Measurements from ENCODE around the gene RPS6KA1. TPM values are rescaled to one million over a fixed set of nuclear protein-coding genes. Genes with fewer than 3 reads are reported as not detected.

The RPS6KA1 gene
- total and polyA plus RNA-seq, 2 of the 13 experiments (the other 11 are each of a cell fraction or from before 2014, with no cell fraction given): 19.6 to 24.2 TPM

GRCh38 chr1:26555550-26555981 is 26.0 kb downstream of the RPS6KA1 start (continued):
- TF ChIP-seq ZNF224 (CRISPR knock-in tag; IDR thresholded peaks at IDR 0.05) (no peak), ZGPAT (CRISPR knock-in tag; IDR thresholded peaks at IDR 0.05) (no peak), ZNF317 (CRISPR knock-in tag; IDR thresholded peaks at IDR 0.05) (no peak), TEAD3 (CRISPR knock-in tag; optimal IDR thresholded peaks at IDR 0.05; ENCODE audit: borderline replicate concordance) (no peak), ZNF567 (CRISPR knock-in tag; IDR thresholded peaks at IDR 0.05; ENCODE audit: borderline replicate concordance) (no peak), ZMYM4 (CRISPR knock-in tag; IDR thresholded peaks at IDR 0.05) (no peak), HIVEP1 (CRISPR knock-in tag; IDR thresholded peaks at IDR 0.05) (no peak), CHCHD3 (CRISPR knock-in tag; IDR thresholded peaks at IDR 0.05) (no peak), HOXD1 (CRISPR knock-in tag; IDR thresholded peaks at IDR 0.05) (no peak), RFX3 (CRISPR knock-in tag; IDR thresholded peaks at IDR 0.05) (no peak), ZNF614 (CRISPR knock-in tag; IDR thresholded peaks at IDR 0.05; ENCODE audit: borderline replicate concordance) (no peak), ZNF441 (CRISPR knock-in tag; IDR thresholded peaks at IDR 0.05; ENCODE audit: borderline replicate concordance) (0 out of 2 replicates have a peak, but pooled peaks have one; percentile 47), ZNF605 (CRISPR knock-in tag; IDR thresholded peaks at IDR 0.05) (no peak), ZNF232 (CRISPR knock-in tag; IDR thresholded peaks at IDR 0.05; ENCODE audit: borderline replicate concordance) (no peak), HNRNPL (IDR thresholded peaks at IDR 0.05; ENCODE audit: low read depth, low read length) (peak; percentile 90), MIER2 (CRISPR knock-in tag; IDR thresholded peaks at IDR 0.05) (no peak), DMTF1 (CRISPR knock-in tag; IDR thresholded peaks at IDR 0.05) (no peak), ZHX1 (CRISPR knock-in tag; IDR thresholded peaks at IDR 0.05; ENCODE audit: low read depth) (no peak), SMARCC2 (IDR thresholded peaks at IDR 0.05) (no peak)
- TF ChIP-seq, protein P1, sequence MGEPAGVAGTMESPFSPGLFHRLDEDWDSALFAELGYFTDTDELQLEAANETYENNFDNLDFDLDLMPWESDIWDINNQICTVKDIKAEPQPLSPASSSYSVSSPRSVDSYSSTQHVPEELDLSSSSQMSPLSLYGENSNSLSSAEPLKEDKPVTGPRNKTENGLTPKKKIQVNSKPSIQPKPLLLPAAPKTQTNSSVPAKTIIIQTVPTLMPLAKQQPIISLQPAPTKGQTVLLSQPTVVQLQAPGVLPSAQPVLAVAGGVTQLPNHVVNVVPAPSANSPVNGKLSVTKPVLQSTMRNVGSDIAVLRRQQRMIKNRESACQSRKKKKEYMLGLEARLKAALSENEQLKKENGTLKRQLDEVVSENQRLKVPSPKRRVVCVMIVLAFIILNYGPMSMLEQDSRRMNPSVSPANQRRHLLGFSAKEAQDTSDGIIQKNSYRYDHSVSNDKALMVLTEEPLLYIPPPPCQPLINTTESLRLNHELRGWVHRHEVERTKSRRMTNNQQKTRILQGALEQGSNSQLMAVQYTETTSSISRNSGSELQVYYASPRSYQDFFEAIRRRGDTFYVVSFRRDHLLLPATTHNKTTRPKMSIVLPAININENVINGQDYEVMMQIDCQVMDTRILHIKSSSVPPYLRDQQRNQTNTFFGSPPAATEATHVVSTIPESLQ (CRISPR knock-in tag; conservative IDR thresholded peaks at IDR 0.05): no peak
